Right lobe of liver (tissue), 6 donors: ENCODE data around the gene FAM110D. TPM values are rescaled to one million over a fixed set of nuclear protein-coding genes. Genes with fewer than 3 reads are reported as not detected.
A peak's percentile ranks its signal among the peaks of the same experiment; 100 is the strongest.

Source experiments
- ATAC-seq, 4 donors: fragments of 200-7000 bp; cut with Tn5 transposase; one replicate each; pipeline ENCODE4 v1.9.1; 2020; ENCODE audit warnings: mild to moderate bottlenecking in 4 of 4, moderate library complexity in 4 of 4
- DNase-seq, 3 donors: peaks; one replicate each; pipeline ENCODE4 v3.0.0-alpha.2; 2020
- H3K27ac ChIP-seq, 3 donors: fragments of 200-600 bp; one replicate each; pipeline ENCODE4 v1.8.0; 2022
- H3K27me3 ChIP-seq, 2 donors: fragments of 200-600 bp; one replicate each; pipeline ENCODE4 v1.8.0; 2022
- H3K36me3 ChIP-seq, 4 donors: fragments of 200-600 bp; sonication (generic) in 1 of 4; one replicate each; pipeline versions ENCODE4 v1.5.1 to v1.8.0; 2017 to 2022; ENCODE audit warnings: control low read depth in 1 of 4
- H3K4me1 ChIP-seq, 4 donors: fragments of 200-600 bp; sonication (generic) in 1 of 4; one replicate each; pipeline versions ENCODE4 v1.5.1 to v1.8.0; 2017 to 2022; ENCODE audit warnings: control low read depth in 1 of 4
- H3K4me3 ChIP-seq, 3 donors: fragments of 200-600 bp; one replicate each; pipeline ENCODE4 v1.8.0; 2022
- H3K9me3 ChIP-seq, 4 donors: fragments of 200-600 bp; sonication (generic) in 1 of 4; one replicate each; pipeline versions ENCODE4 v1.5.1 to v1.8.0; 2017 to 2022; ENCODE audit warnings: control low read depth in 1 of 4
- POLR2A ChIP-seq: fragments of 450-650 bp; IDR thresholded peaks from one replicate; pipeline ENCODE4 v1.6.1; 2017; ENCODE audit warnings: antibody characterized with exemption, mild to moderate bottlenecking
- WGBS: methylation state at CpG from one replicate; pipeline ENCODE4 v1.1.6; 2018; ENCODE audit warnings: low coverage, low lambda C conversion rate; ENCODE audit not compliant: insufficient coverage; ENCODE audit errors: missing lambda C conversion rate; 5-methylcytosine and 5-hydroxymethylcytosine counted together
- intact Hi-C, 2 donors: fragments of 100-400 bp; cut with DNase I; formaldehyde crosslinking; loops; one replicate each; pipeline versions ENCODE4 v1.11.2 to v1.14.1; 2022
- total RNA-seq, 6 experiments: library from RNA; depleted of rRNA in 2 of 6; stranded (reverse); fragments of >200 nt in 2 of 6; fragmentation: NEBNext Ultra II Directional in 3 of 6; extraction: Animal tissue kit (Norgen Biotek cat#: 25700) in 3 of 6; gene quantifications; one replicate each; pipeline versions ENCODE4 v1.1.0 to v1.2.4, GENCODE V29; 2016 to 2023
- TF ChIP-seq, protein P1 (sequence below), 4 donors: fragments of 200-600 bp in 3 of 4; fragments of 450-650 bp in 1 of 4; IDR thresholded peaks; one replicate each; pipeline versions ENCODE4 v1.5.1 to v1.8.0; 2016 to 2022; ENCODE audit warnings: antibody characterized with exemption in 4 of 4, mild to moderate bottlenecking in 2 of 4
- donor health status: DM: no; HTN: yes; CAD: no.
- donor health status: DM: no; HTN: no; CAD: no.
- donor health status: DM: no; HTN: no; CAD: no.
- donor health status: DM: no; HTN: yes; CAD: no.
- donor health status: DM: no; HTN: yes; CAD: no.

Gene FAM110D
- total RNA-seq, 6 experiments from 2014 or later, result 0.22 to 0.53 (median 0.34) TPM

DNA sequence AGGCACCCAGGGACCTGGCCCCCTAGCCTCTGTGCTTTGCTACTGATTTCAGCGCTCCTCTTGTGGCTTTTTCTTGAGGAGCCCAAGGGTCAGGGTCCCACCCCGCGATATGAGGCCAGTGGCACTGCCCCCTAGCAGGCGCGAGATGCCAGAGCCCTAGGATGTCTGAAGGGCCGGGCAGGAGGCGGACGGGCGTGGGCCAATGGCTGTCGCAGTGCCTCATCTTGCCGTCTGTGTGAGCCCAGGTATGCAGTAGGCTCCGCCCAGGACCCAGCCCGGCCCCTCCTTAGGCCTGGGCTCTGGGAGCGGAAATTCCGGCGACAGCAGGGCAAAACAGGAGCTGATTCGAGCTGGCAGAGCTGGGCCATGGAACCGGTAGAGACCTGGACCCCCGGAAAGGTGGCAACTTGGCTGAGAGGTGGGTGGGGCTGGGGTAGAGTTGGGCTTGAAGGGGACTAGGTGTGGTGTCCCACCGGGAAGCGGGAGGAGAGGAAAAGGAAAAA is 18.4 kb downstream of the FAM110D start, which contains the start of gene CNKSR1:
TSS of gene CNKSR1 (plus strand) at position 310 of the 503 bp plus-strand sequence. CDS start at position 367, 57 bp downstream.
- no peak for TF ChIP-seq POLR2A
- TF ChIP-seq, protein P1, sequence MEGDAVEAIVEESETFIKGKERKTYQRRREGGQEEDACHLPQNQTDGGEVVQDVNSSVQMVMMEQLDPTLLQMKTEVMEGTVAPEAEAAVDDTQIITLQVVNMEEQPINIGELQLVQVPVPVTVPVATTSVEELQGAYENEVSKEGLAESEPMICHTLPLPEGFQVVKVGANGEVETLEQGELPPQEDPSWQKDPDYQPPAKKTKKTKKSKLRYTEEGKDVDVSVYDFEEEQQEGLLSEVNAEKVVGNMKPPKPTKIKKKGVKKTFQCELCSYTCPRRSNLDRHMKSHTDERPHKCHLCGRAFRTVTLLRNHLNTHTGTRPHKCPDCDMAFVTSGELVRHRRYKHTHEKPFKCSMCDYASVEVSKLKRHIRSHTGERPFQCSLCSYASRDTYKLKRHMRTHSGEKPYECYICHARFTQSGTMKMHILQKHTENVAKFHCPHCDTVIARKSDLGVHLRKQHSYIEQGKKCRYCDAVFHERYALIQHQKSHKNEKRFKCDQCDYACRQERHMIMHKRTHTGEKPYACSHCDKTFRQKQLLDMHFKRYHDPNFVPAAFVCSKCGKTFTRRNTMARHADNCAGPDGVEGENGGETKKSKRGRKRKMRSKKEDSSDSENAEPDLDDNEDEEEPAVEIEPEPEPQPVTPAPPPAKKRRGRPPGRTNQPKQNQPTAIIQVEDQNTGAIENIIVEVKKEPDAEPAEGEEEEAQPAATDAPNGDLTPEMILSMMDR (IDR thresholded peaks at IDR 0.05), result no peak

DNA sequence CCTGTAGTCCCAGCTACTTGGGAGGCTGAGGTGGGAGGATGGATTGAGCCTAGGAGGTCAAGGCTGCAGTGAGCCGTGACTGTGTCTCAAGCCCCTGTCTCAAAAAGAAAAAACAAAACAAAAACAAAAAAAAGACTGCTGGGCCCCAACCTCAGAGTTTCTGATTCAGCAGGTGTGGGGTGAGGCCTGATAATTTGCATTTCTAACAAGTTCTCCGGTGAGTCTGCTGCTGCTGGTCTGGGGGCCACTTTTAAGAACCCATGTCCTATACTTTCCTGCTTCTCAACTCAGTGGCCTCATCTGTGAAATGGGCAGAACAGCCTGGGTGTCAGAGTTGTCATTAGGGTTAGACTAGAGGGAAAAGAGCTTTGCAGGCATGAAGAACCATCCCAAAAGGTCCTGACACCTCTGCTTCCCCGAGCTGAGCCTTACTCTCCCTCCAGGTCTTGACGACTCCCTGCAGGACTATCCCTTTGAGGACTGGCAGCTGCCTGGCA is 21.2 kb downstream of the FAM110D start:
- Histone ChIP-seq H3K4me3 (no peak overlapping the region), H3K36me3 (no peaks in the 10 kb centered on the region), H3K9me3 (no peaks in the 10 kb centered on the region), H3K4me1 (no peaks in the 10 kb centered on the region), H3K27ac (no peak overlapping the region), H3K27me3 (no peaks in the 10 kb centered on the region)
- no peak for ATAC-seq
- intact Hi-C loops, result no loop called here
- no peak for TF ChIP-seq POLR2A
- TF ChIP-seq, protein P1 (IDR thresholded peaks at IDR 0.05), result no peak
- 75% methylated on average over 2 of the region's 4 CpGs for WGBS
- DNase-seq, result no peak

More for the DNA sequence above, 18.4 kb downstream of the FAM110D start, which contains the start of gene CNKSR1:
- peak; percentile 36 to 82 (median 58) for ATAC-seq
- no peaks in the 10 kb centered on the region for H3K9me3 ChIP-seq
- H3K4me3 ChIP-seq, result peak within 1 kb of the TSS in 1 of 3 donors; percentile 26
- no peak within 1 kb of the TSS for H3K27ac ChIP-seq
- H3K4me1 ChIP-seq, result no peaks in the 10 kb centered on the region
- WGBS, result 49% methylated on average over 13 of the region's 21 CpGs
- intact Hi-C loops, result no loop called here
- H3K27me3 ChIP-seq, result no peaks in the 10 kb centered on the region
- DNase-seq, result no peak
- H3K36me3 ChIP-seq, result no peaks in the 10 kb centered on the region

- 62% methylated on average over 4 of the region's 9 CpGs for WGBS
- Histone ChIP-seq H3K4me3 (no peak overlapping the region), H3K27me3 (no peaks in the 10 kb centered on the region), H3K36me3 (no peaks in the 10 kb centered on the region), H3K4me1 (no peaks in the 10 kb centered on the region), H3K27ac (no peak overlapping the region), H3K9me3 (no peaks in the 10 kb centered on the region)
- no peak for ATAC-seq
- intact Hi-C loops, result no loop called here
- DNase-seq, result no peak
- TF ChIP-seq, protein P1 (IDR thresholded peaks at IDR 0.05), result no peak
- TF ChIP-seq POLR2A, result no peak
These were observed 22.9 kb downstream of the FAM110D start for GRCh38 chr1:26181586-26182382.

- H3K4me3 ChIP-seq, result no peak overlapping the region
- intact Hi-C loops, result no loop called here
- ATAC-seq (no peak), DNase-seq (no peak)
- no peak for TF ChIP-seq POLR2A
- TF ChIP-seq, protein P1 (IDR thresholded peaks at IDR 0.05), result no peak
- no peaks in the 10 kb centered on the region for H3K4me1 ChIP-seq
- H3K27me3 ChIP-seq, result no peaks in the 10 kb centered on the region
- H3K36me3 ChIP-seq, result no peaks in the 10 kb centered on the region
- H3K9me3 ChIP-seq, result no peaks in the 10 kb centered on the region
- WGBS, result no CpG with 5 or more reads among the region's 7 CpGs
- no peak overlapping the region for H3K27ac ChIP-seq
These were observed 23.5 kb downstream of the FAM110D start for GRCh38 chr1:26182383-26182696.
